K562 (cell line): Measurements from ENCODE around the gene C2. TPM values are rescaled to one million over a fixed set of nuclear protein-coding genes. Genes with fewer than 3 reads are reported as not detected.
A peak's percentile ranks its signal among the peaks of the same experiment; 100 is the strongest.

ENCODE experiments used
- E2F6 ChIP-seq, 2 experiments: IDR thresholded peaks; 2 replicates each; pipeline ENCODE4 v1.6.1; 2011; ENCODE audit warnings: borderline replicate concordance in 1 of 2, control low read depth in 1 of 2, low read depth in 1 of 2, low read length in 1 of 2, mild to moderate bottlenecking in 1 of 2, mixed read lengths in 1 of 2, moderate library complexity in 1 of 2; ENCODE audit not compliant: insufficient read depth in 1 of 2, insufficient read length in 1 of 2, poor library complexity in 1 of 2, severe bottlenecking in 1 of 2; ENCODE audit errors: extremely low read depth in 1 of 2
- ELF2 ChIP-seq: fragments of 250-450 bp; sonication (Bioruptor Pico); IDR thresholded peaks from 2 replicates; pipeline ENCODE4 v1.5.0; 2021; ENCODE audit warnings: mild to moderate bottlenecking
- ETV1 ChIP-seq: fragments of 450-650 bp; conservative IDR thresholded peaks from 2 replicates; pipeline ENCODE4 v1.6.1; 2016; ENCODE audit warnings: missing genetic modification characterization, control low read depth, low read depth, missing compliant biosample characterization
- FOXJ3 ChIP-seq: sonication (generic); formaldehyde crosslinking; IDR thresholded peaks from 2 replicates; pipeline ENCODE4 v1.4.0; 2020; ENCODE audit warnings: mild to moderate bottlenecking, missing genetic modification reagents
- IRF9 ChIP-seq: fragments of 450-650 bp; IDR thresholded peaks from 2 replicates; pipeline ENCODE4 v1.6.1; 2016; ENCODE audit warnings: missing biosample characterization, missing genetic modification characterization
- L3MBTL2 ChIP-seq: fragments of 450-650 bp; IDR thresholded peaks from 2 replicates; pipeline ENCODE4 v1.6.1; 2016; ENCODE audit warnings: mild to moderate bottlenecking, moderate library complexity
- MEF2A ChIP-seq: IDR thresholded peaks from 2 replicates; pipeline ENCODE4 v1.6.1; 2011; ENCODE audit warnings: low read depth, mild to moderate bottlenecking, low read length, moderate library complexity; ENCODE audit not compliant: control insufficient read depth
- POLR3A ChIP-seq: IDR thresholded peaks from 2 replicates; pipeline ENCODE4 v1.6.1; 2011; ENCODE audit warnings: borderline replicate concordance, mild to moderate bottlenecking, moderate library complexity; ENCODE audit not compliant: insufficient read length, insufficient read depth; ENCODE audit errors: extremely low read depth
- RNF2 ChIP-seq: sonication (generic); IDR thresholded peaks from 2 replicates; pipeline ENCODE4 v1.6.1; 2016
- SMARCA4 ChIP-seq: fragments of 450-650 bp; IDR thresholded peaks from 2 replicates; pipeline ENCODE4 v1.6.1; 2016
- SMARCA5 ChIP-seq: fragments of 450-650 bp; IDR thresholded peaks from 2 replicates; pipeline ENCODE4 v1.6.1; 2016
- ZBTB34 ChIP-seq: fragments of 250-450 bp; sonication (Bioruptor Pico); IDR thresholded peaks from 2 replicates; pipeline ENCODE4 v1.8.0; 2021; ENCODE audit warnings: mild to moderate bottlenecking, moderate library complexity
- ZNF318 ChIP-seq, 2 experiments: fragments of 450-650 bp; IDR thresholded peaks; 2 replicates each; pipeline ENCODE4 v1.6.1; 2016; ENCODE audit warnings: mild to moderate bottlenecking in 2 of 2, borderline replicate concordance in 1 of 2, low read depth in 1 of 2, moderate library complexity in 1 of 2
- ZNF507 ChIP-seq: conservative IDR thresholded peaks from 2 replicates; pipeline ENCODE4 v1.6.1; 2017; ENCODE audit warnings: missing genetic modification characterization, missing compliant biosample characterization
- ZNF583 ChIP-seq: fragments of 250-450 bp; sonication (Bioruptor Pico); IDR thresholded peaks from 2 replicates; pipeline ENCODE4 v1.4.0; 2020
- polyA plus RNA-seq, 8 experiments: library from polyadenylated mRNA; depleted of rRNA in 4 of 8; stranded (reverse) in 5 of 8; unstranded in 3 of 8; fragments of >200 nt; fragmentation: Nextera tagmentation in 2 of 8; fragmentation: Illumina TruSeq in 1 of 8; extraction: Ambion mirVana in 2 of 8; extraction: Trizol in 1 of 8; gene quantifications; 2 replicates each; pipeline versions ENCODE4 v1.2.1 to v1.2.3, GENCODE V29; 2011 to 2014; ENCODE audit warnings: inconsistent platforms in 1 of 8, missing spikeins in 1 of 8
- total RNA-seq, 7 experiments: library from RNA; depleted of rRNA in 6 of 7; stranded (reverse); fragments of >200 nt in 6 of 7; fragmentation: Illumina TruSeq in 2 of 7; extraction: Trizol in 2 of 7; gene quantifications; 2 replicates each; pipeline versions ENCODE4 v1.2.1 to v1.2.3, GENCODE V29; 2011 to 2021; ENCODE audit warnings: low replicate concordance in 1 of 7

C2 gene
- total and polyA plus RNA-seq, 9 of the 15 experiments (the other 6 are each of a cell fraction or from before 2014, with no cell fraction given): 0.05 to 1.1 (median 0.39) TPM; not detected in 1

- TF ChIP-seq MEF2A (peak; percentile 77), ZBTB34 (CRISPR knock-in tag) (no peak), IRF9 (tag) (no peak), E2F6 (IDR thresholded peaks at IDR 0.05; ENCODE audit: borderline replicate concordance in 1 of 2, extremely low read depth in 1 of 2, insufficient read depth in 1 of 2, insufficient read length in 1 of 2, low read depth in 1 of 2, low read length in 1 of 2, poor library complexity in 1 of 2, severe bottlenecking in 1 of 2) (peak; percentile 34 to 44), SMARCA4 (peak; percentile 79), POLR3A (no peak), ZNF583 (CRISPR knock-in tag) (peak; percentile 63), ZNF318 (IDR thresholded peaks at IDR 0.05; ENCODE audit: borderline replicate concordance in 1 of 2, low read depth in 1 of 2) (no peak), ELF2 (CRISPR knock-in tag) (no peak), FOXJ3 (CRISPR knock-in tag) (no peak), ZNF507 (tag) (no peak), RNF2 (peak; percentile 45; the same call in 1 of the 2 replicates), SMARCA5 (no peak), ETV1 (tag) (peak; percentile 66), L3MBTL2 (peak; percentile 59; the same call in 1 of the 2 replicates)
These were observed 51.9 kb downstream of the C2 start (continued) for GRCh38 chr6:31979238-31979898.
